Mucosa of descending colon (tissue), 3 donors: ENCODE results near the gene P4HA2. TPM values are rescaled to one million over a fixed set of nuclear protein-coding genes. Genes with fewer than 3 reads are reported as not detected.

Experiments used
- ATAC-seq: fragments of 200-7000 bp; cut with Tn5 transposase; one replicate; pipeline ENCODE4 v1.9.1; 2020; ENCODE audit warnings: mild to moderate bottlenecking, moderate library complexity
- DNase-seq, 3 donors: peaks; one replicate each; pipeline ENCODE4 v3.0.0-alpha.2; 2020
- H3K36me3 ChIP-seq: fragments of 200-600 bp; one replicate; pipeline ENCODE4 v1.8.0; 2021; ENCODE audit warnings: low read depth, mild to moderate bottlenecking
- H3K4me1 ChIP-seq: fragments of 200-600 bp; one replicate; pipeline ENCODE4 v1.8.0; 2021; ENCODE audit warnings: low read depth, mild to moderate bottlenecking
- H3K4me3 ChIP-seq: fragments of 200-600 bp; one replicate; pipeline ENCODE4 v1.8.0; 2021; ENCODE audit warnings: mild to moderate bottlenecking
- H3K9me3 ChIP-seq: fragments of 200-600 bp; one replicate; pipeline ENCODE4 v1.8.0; 2021; ENCODE audit warnings: mild to moderate bottlenecking
- intact Hi-C, 2 donors: fragments of 100-400 bp; cut with DNase I in 1 of 2; cut with micrococcal nuclease in 1 of 2; formaldehyde crosslinking; loops; one replicate each; pipeline versions ENCODE4 v1.11.0 to v1.11.1; 2022; cut with DNase I, micrococcal nuclease
- total RNA-seq, 3 donors: library from RNA; stranded (reverse); fragmentation: NEBNext Ultra II Directional in 2 of 3; extraction: Animal tissue kit (Norgen Biotek cat#: 25700) in 2 of 3; gene quantifications; one replicate each; pipeline versions ENCODE4 v1.2.1 to v1.2.4, GENCODE V29; 2021 to 2023
- TF ChIP-seq, protein P1 (sequence below): fragments of 200-600 bp; IDR thresholded peaks from one replicate; pipeline ENCODE4 v1.8.0; 2022; ENCODE audit warnings: antibody characterized with exemption, mild to moderate bottlenecking
- donor health status: DM: no; HTN: no; CAD: no; lungs with moderate emphysema.
- donor health status: DM: no; HTN: no; CAD: no.
- donor health status: DM: no; HTN: yes; CAD: no.

Gene P4HA2
- total RNA-seq, 3 donors from 2014 or later = 47.0 to 65.0 (median 56.1) TPM

DNA sequence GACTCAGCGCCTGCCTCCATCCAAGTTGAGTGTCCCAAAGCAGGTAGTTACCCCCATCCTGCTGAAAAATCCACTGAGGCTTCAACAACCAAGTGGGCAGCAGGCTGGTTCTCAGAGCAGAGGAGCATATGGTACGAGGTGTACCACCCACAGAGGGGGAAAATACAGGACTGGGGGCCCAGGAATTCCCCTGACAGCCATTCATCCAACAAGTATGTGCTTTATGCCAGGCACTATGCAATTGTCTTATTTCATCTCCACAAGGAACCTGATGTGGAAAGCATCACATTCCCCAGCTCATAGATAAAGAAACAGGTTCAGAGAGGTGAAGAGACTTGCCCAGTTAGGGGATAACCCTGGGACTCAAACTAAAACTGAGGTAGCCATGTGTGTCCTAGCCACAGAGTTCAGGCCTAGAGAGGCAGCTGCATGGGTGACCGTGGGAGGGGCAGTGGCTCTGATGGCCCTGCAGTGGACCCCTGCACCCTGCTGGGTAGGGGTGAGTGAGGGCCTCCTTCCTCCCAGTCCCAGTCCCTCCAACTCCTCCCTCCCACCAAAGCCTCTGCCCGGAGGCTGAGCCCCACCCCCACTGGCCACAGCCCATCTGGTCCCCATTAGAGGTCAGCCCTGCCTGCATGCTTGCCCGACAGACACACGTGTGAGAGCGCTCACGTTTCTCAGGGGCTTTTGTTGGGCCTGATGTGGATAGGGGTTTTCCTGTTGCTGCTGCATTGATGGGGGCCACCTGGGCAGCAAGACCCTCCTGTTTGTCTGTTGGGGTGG, 41.3 kb upstream of the P4HA2 start:
- DNase-seq (peak in 1 of 3 donors; percentile 4), ATAC-seq (no peak)
- peaks cover 24% of the 10 kb centered on the region for H3K4me1 ChIP-seq
- TF ChIP-seq, protein P1, sequence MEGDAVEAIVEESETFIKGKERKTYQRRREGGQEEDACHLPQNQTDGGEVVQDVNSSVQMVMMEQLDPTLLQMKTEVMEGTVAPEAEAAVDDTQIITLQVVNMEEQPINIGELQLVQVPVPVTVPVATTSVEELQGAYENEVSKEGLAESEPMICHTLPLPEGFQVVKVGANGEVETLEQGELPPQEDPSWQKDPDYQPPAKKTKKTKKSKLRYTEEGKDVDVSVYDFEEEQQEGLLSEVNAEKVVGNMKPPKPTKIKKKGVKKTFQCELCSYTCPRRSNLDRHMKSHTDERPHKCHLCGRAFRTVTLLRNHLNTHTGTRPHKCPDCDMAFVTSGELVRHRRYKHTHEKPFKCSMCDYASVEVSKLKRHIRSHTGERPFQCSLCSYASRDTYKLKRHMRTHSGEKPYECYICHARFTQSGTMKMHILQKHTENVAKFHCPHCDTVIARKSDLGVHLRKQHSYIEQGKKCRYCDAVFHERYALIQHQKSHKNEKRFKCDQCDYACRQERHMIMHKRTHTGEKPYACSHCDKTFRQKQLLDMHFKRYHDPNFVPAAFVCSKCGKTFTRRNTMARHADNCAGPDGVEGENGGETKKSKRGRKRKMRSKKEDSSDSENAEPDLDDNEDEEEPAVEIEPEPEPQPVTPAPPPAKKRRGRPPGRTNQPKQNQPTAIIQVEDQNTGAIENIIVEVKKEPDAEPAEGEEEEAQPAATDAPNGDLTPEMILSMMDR = no peak
- no peaks in the 10 kb centered on the region for H3K9me3 ChIP-seq
- H3K4me3 ChIP-seq = no peak overlapping the region
- intact Hi-C loops = no loop called here
- no peaks in the 10 kb centered on the region for H3K36me3 ChIP-seq

GRCh38 chr5:132267931-132268768, 40.5 kb upstream of the P4HA2 start:
- no peaks in the 10 kb centered on the region for H3K36me3 ChIP-seq
- DNase-seq (peak in 1 of 3 donors; percentile 7), ATAC-seq (no peak)
- H3K4me3 ChIP-seq = no peak overlapping the region
- intact Hi-C loops = no loop called here
- TF ChIP-seq, protein P1 = no peak
- H3K9me3 ChIP-seq = no peaks in the 10 kb centered on the region
- peaks cover 18% of the 10 kb centered on the region for H3K4me1 ChIP-seq

- ATAC-seq (no peak), DNase-seq (peak in 1 of 3 donors; percentile 2)
- TF ChIP-seq, protein P1 = no peak
- intact Hi-C loops = no loop called here
- Histone ChIP-seq H3K36me3 (no peaks in the 10 kb centered on the region), H3K4me1 (peaks cover 15% of the 10 kb centered on the region), H3K4me3 (no peak overlapping the region), H3K9me3 (no peaks in the 10 kb centered on the region)
These were observed 39.6 kb upstream of the P4HA2 start for GRCh38 chr5:132267166-132267739.

DNA sequence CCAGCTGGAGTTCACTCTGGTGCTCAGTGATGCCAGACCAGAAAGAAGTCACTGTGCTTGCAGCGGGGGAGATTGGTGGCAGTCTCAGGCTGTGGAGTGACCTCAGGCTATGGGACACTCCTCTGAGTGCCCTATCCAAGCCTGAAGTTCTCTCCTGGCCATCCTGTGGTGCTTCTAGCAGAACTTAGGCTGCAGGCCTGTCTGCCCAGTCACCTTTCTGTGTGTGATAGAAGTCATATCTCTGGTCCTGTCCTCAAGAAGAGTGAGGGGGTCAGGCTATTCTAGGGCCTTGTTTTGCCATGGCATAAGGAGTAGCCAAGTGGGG, 39.1 kb upstream of the P4HA2 start:
- intact Hi-C loops = no loop called here
- Histone ChIP-seq H3K4me1 (peaks cover 15% of the 10 kb centered on the region), H3K36me3 (no peaks in the 10 kb centered on the region), H3K9me3 (no peaks in the 10 kb centered on the region), H3K4me3 (no peak overlapping the region)
- DNase-seq = peak in 1 of 3 donors; percentile 1
- no peak for ATAC-seq
- TF ChIP-seq, protein P1 = no peak

DNA sequence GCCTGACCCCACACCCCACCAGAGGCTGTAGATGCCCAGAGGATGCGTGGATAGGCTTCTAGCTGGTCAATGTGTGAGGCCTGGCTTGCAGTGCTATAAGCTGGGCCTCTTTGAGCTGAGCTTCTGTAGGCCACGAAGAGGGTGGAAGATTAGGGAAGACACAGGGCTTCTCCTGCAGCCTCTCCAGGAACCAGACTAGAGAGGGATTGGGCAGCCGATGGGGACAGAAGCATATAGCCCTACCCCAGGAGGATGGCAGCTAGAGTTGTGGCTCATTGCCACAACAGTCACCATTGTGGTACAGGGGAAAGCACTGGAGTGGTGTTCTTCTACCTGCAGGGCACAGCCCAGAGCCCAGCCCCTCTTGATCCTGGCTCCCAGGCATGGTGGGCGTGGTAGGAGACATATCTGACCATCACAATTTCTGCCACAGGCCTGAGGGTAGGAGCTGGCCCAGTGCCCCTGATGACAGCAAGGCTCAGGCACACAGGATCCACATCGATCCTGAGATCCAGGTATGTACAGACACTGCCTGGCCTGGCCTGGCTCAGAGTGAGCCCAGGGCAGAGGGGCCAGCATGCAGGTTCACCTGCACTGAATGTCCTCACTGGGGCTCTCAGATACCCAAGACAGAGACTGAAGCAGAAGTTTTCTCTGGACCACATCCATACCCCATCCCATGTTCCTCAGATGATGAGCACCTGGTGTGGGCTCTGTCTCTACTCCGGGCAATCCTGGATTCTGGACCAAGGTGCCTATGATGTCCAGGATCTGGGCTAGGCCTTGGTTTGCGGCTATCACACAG, 38.6 kb upstream of the P4HA2 start:
- intact Hi-C loops = no loop called here
- Histone ChIP-seq H3K9me3 (no peaks in the 10 kb centered on the region), H3K4me3 (no peak overlapping the region), H3K36me3 (no peaks in the 10 kb centered on the region), H3K4me1 (peaks cover 15% of the 10 kb centered on the region)
- TF ChIP-seq, protein P1 = no peak
- peak; percentile 17 for ATAC-seq
- DNase-seq = peak in 2 of 3 donors; percentile 27 to 35
